Kidney tubule cell (primary cell): ENCODE data around the gene ARHGAP8.

Experiments
- DNase-seq: peaks from one replicate; pipeline ENCODE4 v3.0.0-alpha.2; 2018; ENCODE audit warnings: low spot score

Gene ARHGAP8

DNA sequence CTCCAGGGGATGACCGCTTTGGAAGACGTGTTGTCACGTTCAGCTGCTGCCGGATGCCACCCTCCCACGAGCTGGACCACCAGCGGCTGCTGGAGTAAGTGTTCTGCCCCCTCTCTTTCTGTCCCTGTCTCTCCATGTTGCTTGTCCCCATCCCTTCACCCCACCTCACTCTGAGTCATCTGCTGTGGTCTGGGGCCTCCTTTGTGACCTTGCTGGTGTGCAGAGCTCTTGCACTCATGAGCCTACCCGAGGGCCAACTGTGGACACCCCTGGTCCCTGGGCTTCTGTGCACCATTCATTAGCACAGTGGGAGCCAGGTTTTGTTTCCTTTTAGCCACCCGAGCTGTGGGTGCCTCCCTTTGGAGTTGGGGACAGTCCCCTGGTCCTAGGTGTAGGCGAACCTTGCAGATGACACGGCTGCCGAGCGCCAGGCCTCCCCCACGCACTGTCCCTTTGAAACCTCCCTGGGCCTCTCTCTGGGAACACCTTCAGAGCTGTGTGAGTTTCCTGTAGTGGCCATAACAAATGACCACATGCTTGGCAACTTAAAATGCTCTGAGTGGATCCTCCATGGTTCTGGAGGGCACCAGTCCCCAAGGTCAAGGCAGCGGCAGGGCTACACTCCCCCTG, 49.8 kb downstream of the ARHGAP8 start:
- DNase-seq, result no peak

GRCh38 chr22:44802956-44803355, 50.6 kb downstream of the ARHGAP8 start:
- no peak for DNase-seq

DNA sequence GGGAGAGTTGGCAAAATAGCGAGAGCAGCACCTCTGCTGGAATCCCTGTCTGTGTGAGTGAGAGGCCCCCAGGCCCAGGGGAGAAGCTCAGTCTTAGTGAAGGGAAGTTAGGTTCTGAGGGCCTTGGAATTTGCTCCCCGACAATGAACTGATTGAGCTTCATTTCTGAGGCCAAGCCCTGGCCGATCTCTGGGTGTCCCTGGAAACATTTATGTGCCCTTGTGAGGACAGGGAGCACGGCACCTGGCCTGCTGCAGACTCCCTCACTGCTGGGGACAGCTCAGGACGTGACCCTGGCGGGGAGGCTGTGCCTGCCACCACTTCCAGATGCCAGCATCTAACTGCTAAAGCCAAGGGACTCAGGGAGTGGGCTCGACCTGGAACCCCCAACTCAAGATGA, 52.0 kb downstream of the ARHGAP8 start:
- no peak for DNase-seq

GRCh38 chr22:44805711-44806110, 53.3 kb downstream of the ARHGAP8 start:
- DNase-seq, result no peak

- no peak for DNase-seq
Observed at GRCh38 chr22:44807232-44807631, 54.9 kb downstream of the ARHGAP8 start.

DNA sequence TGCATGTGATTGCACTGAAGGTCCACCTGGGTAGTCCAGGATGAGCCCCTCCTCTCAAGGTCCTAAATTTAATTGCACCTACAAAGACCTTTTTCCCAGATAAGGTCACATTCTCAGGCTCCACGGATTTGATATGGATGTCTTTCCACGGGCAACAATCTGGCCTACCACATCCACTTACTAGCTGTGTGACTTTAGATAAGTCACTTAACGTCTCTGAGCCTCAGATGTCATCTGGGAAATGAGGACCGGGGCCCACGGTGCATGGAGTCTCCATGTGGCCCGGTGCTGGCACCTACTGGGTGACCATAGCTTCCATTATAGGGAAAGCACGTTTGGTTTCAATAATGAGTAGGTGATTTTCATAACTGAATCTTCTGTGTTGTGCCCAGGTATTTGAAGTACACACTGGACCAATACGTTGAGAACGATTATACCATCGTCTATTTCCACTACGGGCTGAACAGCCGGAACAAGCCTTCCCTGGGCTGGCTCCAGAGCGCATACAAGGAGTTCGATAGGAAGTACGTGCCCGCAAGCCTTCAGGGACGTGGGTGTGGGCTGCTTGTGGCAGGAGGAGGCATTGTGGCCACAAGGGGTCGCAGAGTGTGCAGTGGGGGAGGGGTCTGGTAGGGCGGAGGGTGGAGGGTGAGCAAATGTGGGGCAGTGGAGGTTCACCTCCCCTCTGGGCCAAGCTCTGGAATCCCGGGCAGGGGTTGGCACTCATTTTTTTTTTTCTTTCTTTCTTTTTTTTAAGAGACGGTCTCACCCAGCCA, 55.7 kb downstream of the ARHGAP8 start:
- no peak for DNase-seq

DNA sequence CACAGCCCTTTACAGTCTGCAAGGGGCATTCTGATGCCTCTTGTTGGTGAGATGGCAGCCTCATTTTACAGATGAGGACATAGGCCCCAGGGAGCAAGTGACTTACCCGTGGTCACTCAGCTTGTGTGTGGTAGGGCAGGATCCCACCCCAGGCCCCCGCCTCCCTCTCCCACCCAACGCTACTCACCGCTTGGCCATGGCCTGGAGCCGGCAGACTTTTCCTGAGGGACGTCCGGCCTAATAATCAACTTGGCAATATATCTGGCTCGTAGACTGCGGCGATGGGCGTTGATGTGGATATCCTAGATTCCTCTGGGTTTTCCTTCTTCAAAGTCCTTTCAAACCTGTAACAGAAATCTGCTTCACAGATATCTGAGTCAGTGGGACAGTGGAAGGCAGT, 57.1 kb downstream of the ARHGAP8 start:
- DNase-seq, result no peak

DNA sequence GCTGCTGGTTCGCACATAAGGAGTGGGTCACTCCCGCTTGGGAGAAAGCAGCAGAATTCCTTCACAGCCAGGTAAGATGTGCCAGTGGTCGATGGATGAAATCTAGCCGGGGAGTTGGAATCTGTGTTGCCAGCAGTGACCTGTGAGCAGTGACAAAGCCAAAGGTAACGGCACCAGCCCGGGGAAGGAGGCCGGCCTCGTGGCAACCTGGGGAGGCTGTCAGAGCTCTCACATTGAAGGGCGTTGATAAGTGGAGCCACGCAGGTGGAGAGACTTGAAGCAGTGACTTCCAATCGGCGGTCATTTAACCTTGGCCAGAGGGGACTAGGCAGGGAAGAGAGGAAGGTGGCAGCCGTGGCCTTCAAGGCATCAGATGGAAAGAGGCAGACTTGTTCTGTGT, 58.8 kb downstream of the ARHGAP8 start:
- no peak for DNase-seq

DNA sequence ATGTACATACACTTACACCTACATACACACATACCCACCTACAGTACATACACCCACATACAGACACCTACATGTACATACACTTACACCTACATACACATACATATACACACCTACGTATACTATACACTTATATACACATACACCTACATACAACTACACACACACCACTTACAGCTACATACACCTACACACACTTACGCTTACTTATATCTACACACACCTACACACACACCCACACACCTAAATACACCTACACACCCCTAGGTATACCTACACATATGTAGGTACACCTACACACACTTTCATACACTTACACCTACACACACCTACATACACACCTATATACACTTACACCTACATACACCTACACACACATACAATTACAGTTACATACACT, 61.0 kb downstream of the ARHGAP8 start:
- no peak for DNase-seq

GRCh38 chr22:44814266-44815098, 62.1 kb downstream of the ARHGAP8 start:
- DNase-seq, result no peak

- no peak for DNase-seq
Observed at GRCh38 chr22:44815099-44816070, 63.0 kb downstream of the ARHGAP8 start.

- DNase-seq, result no peak
Observed at GRCh38 chr22:44816141-44816540, 63.8 kb downstream of the ARHGAP8 start.

GRCh38 chr22:44818727-44819126, 66.4 kb downstream of the ARHGAP8 start:
- no peak for DNase-seq

DNA sequence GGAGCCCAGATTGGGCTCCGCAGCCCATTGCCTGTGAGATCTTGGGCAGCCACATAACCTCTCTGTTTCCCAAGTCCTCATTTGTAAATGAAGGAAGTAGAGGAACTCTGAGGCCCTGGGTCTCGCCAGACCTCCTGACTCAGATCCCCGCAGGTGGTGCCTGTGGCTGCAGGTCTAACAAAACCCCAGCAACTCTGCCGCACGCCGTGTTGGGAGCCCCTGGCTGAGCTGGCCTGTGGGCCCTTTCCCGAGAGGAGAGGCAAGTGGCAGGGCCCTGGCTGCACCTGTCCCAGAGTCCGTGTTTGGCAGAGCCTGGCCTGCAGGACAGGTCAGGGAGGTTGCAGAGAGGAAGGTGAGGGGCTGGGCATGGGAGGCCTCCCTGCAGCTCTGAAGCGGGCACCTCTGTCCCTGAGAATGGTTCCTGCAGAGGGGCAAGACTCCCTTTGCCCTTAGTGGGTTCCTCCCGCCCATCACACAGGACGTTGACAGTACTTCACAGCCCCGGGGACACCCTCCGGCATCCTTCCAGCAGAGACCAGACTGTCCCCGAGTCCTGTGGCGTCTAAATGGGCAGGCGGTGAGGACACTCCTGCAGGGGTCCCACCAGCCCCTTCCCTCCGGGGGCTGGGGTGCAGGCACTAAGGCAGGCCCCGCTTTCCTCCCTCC, 67.7 kb downstream of the ARHGAP8 start:
- DNase-seq, result no peak

DNA sequence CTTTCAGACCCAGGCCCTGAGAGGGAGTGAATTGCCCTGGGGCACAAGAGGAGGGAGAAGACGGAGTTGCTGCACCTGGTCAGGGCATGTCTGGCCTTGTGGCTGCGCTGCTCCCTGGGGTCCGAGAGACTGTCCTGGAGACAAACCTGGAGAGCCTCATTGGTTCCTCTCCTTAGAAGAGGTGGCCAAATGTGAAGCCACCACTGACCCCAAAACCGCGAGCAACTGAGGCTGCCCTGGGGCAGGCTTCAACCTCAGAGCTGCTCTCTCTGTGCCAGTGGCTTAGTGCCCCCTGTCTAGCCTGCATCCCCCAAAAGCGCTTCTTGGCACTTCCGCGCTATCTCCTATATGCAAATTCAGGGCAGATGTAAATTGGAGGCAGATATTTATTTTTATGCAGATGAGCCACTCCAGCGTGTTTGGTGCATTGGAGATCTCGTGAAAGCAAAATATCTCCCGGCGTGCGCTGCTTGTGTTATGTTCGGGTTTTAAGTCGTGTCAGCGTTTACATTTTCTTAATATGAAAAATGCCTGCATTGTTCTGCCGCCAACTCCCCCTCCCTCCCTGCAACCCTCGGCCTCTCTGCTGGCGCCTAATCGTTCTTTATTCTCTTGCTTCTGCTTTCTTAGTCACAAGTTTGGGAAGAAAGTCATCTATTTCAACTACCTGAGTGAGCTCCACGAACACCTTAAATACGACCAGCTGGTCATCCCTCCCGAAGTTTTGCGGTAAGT, 69.5 kb downstream of the ARHGAP8 start:
- DNase-seq, result no peak

- no peak for DNase-seq
Observed at GRCh38 chr22:44822534-44822933, 70.2 kb downstream of the ARHGAP8 start.

GRCh38 chr22:44823396-44823795, 71.0 kb downstream of the ARHGAP8 start:
- no peak for DNase-seq

GRCh38 chr22:44823806-44824205, 71.4 kb downstream of the ARHGAP8 start:
- DNase-seq, result no peak

DNA sequence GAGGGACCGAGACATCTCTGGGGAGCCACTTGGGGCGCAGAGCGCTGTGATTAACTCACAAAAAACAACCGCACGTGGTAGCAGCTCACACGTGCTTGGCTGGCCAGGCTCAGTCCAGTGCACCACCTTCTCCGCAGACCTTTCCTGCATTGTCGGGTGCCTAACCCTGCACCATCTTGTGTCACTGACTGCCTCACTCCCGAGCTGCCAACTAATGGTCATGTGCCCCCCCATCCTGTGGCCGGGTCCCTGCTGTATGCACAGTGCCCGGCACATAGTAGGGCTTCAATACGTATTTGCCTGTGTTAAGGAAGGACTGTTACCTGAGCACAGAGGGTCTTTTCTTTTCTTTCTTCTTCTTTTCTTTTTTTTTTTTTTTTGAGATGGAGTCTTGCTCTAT, 71.9 kb downstream of the ARHGAP8 start:
- no peak for DNase-seq
